Duodenal mucosa (tissue), 2 donors: ENCODE measurements around the gene CERS3.

Source experiments
- H3K27ac ChIP-seq: one replicate; pipeline ENCODE4 v1.7.0; 2013; ENCODE audit warnings: low read depth, low read length
- H3K27me3 ChIP-seq, 2 donors: one replicate each; pipeline ENCODE4 v1.7.0; 2013; ENCODE audit warnings: low read length in 2 of 2, control low read depth in 1 of 2; ENCODE audit not compliant: insufficient read depth in 2 of 2, control insufficient read depth in 1 of 2
- H3K36me3 ChIP-seq, 2 donors: one replicate each; pipeline ENCODE4 v1.7.0; 2013; ENCODE audit warnings: low read length in 2 of 2, control low read depth in 1 of 2; ENCODE audit not compliant: insufficient read depth in 2 of 2, control insufficient read depth in 1 of 2
- H3K4me1 ChIP-seq, 2 donors: one replicate each; pipeline ENCODE4 v1.7.0; 2013; ENCODE audit warnings: low read length in 2 of 2, control low read depth in 1 of 2; ENCODE audit not compliant: insufficient read depth in 2 of 2, control insufficient read depth in 1 of 2
- H3K4me3 ChIP-seq, 2 donors: one replicate each; pipeline ENCODE4 v1.7.0; 2013; ENCODE audit warnings: low read length in 2 of 2, low read depth in 1 of 2
- H3K9ac ChIP-seq, 2 donors: one replicate each; pipeline ENCODE4 v1.7.0; 2013; ENCODE audit warnings: low read length in 2 of 2, low read depth in 1 of 2
- H3K9me3 ChIP-seq, 2 donors: one replicate each; pipeline ENCODE4 v1.7.0; 2013; ENCODE audit warnings: low read length in 2 of 2, control low read depth in 1 of 2; ENCODE audit not compliant: control insufficient read depth in 1 of 2

CERS3 gene

GRCh38 chr15:100528833-100529428 lies at the start of gene CERS3:
TSS of gene CERS3 (minus strand) at chr15:100528950. CDS start at chr15:100501849, 27,101 bp downstream.
- Histone ChIP-seq H3K27ac (no peak within 1 kb of the TSS), H3K4me1 (no peaks in the 10 kb centered on the region), H3K4me3 (no peak within 1 kb of the TSS), H3K9me3 (no peaks in the 10 kb centered on the region), H3K9ac (no peak within 1 kb of the TSS), H3K36me3 (no peaks in the 10 kb centered on the region), H3K27me3 (no peaks in the 10 kb centered on the region)

GRCh38 chr15:100573526-100573925 lies 44.8 kb upstream of the CERS3 start:
- no peaks in the 10 kb centered on the region for H3K27me3 ChIP-seq
- H3K4me1 ChIP-seq, result no peaks in the 10 kb centered on the region
- H3K27ac ChIP-seq, result no peak overlapping the region
- no peaks in the 10 kb centered on the region for H3K9me3 ChIP-seq
- H3K9ac ChIP-seq, result no peak overlapping the region
- H3K4me3 ChIP-seq, result no peak overlapping the region
- H3K36me3 ChIP-seq, result peaks cover 17 to 28% of the 10 kb centered on the region in 2 donors

GRCh38 chr15:100572362-100572983 lies 43.7 kb upstream of the CERS3 start:
- Histone ChIP-seq H3K4me3 (no peak overlapping the region), H3K27ac (no peak overlapping the region), H3K9me3 (no peaks in the 10 kb centered on the region), H3K27me3 (no peaks in the 10 kb centered on the region), H3K4me1 (no peaks in the 10 kb centered on the region), H3K36me3 (peaks cover 17 to 30% of the 10 kb centered on the region in 2 donors), H3K9ac (no peak overlapping the region)

GRCh38 chr15:100571592-100572167 lies 42.9 kb upstream of the CERS3 start:
- no peak overlapping the region for H3K27ac ChIP-seq
- no peak overlapping the region for H3K4me3 ChIP-seq
- H3K9me3 ChIP-seq, result no peaks in the 10 kb centered on the region
- H3K9ac ChIP-seq, result no peak overlapping the region
- H3K4me1 ChIP-seq, result no peaks in the 10 kb centered on the region
- H3K27me3 ChIP-seq, result no peaks in the 10 kb centered on the region
- H3K36me3 ChIP-seq, result peaks cover 17 to 30% of the 10 kb centered on the region in 2 donors

- no peak overlapping the region for H3K9ac ChIP-seq
- no peak overlapping the region for H3K4me3 ChIP-seq
- H3K4me1 ChIP-seq, result no peaks in the 10 kb centered on the region
- no peaks in the 10 kb centered on the region for H3K27me3 ChIP-seq
- H3K9me3 ChIP-seq, result no peaks in the 10 kb centered on the region
- H3K27ac ChIP-seq, result no peak overlapping the region
- peaks cover 17 to 30% of the 10 kb centered on the region in 2 donors for H3K36me3 ChIP-seq
These were observed 42.1 kb upstream of the CERS3 start for GRCh38 chr15:100570735-100571313.

- H3K4me1 ChIP-seq, result no peaks in the 10 kb centered on the region
- H3K4me3 ChIP-seq, result no peak overlapping the region
- H3K9ac ChIP-seq, result no peak overlapping the region
- H3K27ac ChIP-seq, result no peak overlapping the region
- no peaks in the 10 kb centered on the region for H3K27me3 ChIP-seq
- no peaks in the 10 kb centered on the region for H3K9me3 ChIP-seq
- H3K36me3 ChIP-seq, result peaks cover 17 to 30% of the 10 kb centered on the region in 2 donors
These were observed 41.5 kb upstream of the CERS3 start for GRCh38 chr15:100570275-100570674.

- H3K36me3 ChIP-seq, result peaks cover 17 to 30% of the 10 kb centered on the region in 2 donors
- no peak overlapping the region for H3K4me3 ChIP-seq
- no peaks in the 10 kb centered on the region for H3K9me3 ChIP-seq
- no peak overlapping the region for H3K9ac ChIP-seq
- no peaks in the 10 kb centered on the region for H3K4me1 ChIP-seq
- H3K27me3 ChIP-seq, result no peaks in the 10 kb centered on the region
- no peak overlapping the region for H3K27ac ChIP-seq
These were observed 40.6 kb upstream of the CERS3 start for GRCh38 chr15:100569391-100569790.

GRCh38 chr15:100566850-100567628 lies 38.3 kb upstream of the CERS3 start:
- Histone ChIP-seq H3K27me3 (no peaks in the 10 kb centered on the region), H3K4me3 (no peak overlapping the region), H3K9me3 (no peaks in the 10 kb centered on the region), H3K4me1 (no peaks in the 10 kb centered on the region), H3K36me3 (peaks cover 9 to 18% of the 10 kb centered on the region in 2 donors), H3K27ac (no peak overlapping the region), H3K9ac (no peak overlapping the region)

GRCh38 chr15:100565591-100565990 lies 36.8 kb upstream of the CERS3 start:
- Histone ChIP-seq H3K4me1 (no peaks in the 10 kb centered on the region), H3K27ac (no peak overlapping the region), H3K9me3 (no peaks in the 10 kb centered on the region), H3K27me3 (no peaks in the 10 kb centered on the region), H3K9ac (no peak overlapping the region), H3K4me3 (no peak overlapping the region), H3K36me3 (peaks cover 0 to 16% of the 10 kb centered on the region in 2 donors)

- Histone ChIP-seq H3K4me3 (no peak overlapping the region), H3K4me1 (no peaks in the 10 kb centered on the region), H3K27ac (no peak overlapping the region), H3K9ac (no peak overlapping the region), H3K27me3 (no peaks in the 10 kb centered on the region), H3K36me3 (no peaks in the 10 kb centered on the region), H3K9me3 (no peaks in the 10 kb centered on the region)
These were observed 31.6 kb upstream of the CERS3 start for GRCh38 chr15:100560323-100560722.
